OCI-LY1 (cell line): ENCODE data around the gene KRT4.
"Not testable (repeated sequence)": the region's sequence is repeated elsewhere in the genome, so short reads cannot be mapped to it uniquely, and the experiment has no call there.

Experiments
- H2AFZ ChIP-seq: fragments of 200-600 bp; sonication (generic), shearing (Covaris generic); 2 replicates; pipeline ENCODE4 v1.6.0; 2014; ENCODE audit warnings: antibody characterized with exemption, mild to moderate bottlenecking, low read length
- H3F3A ChIP-seq: fragments of 200-600 bp; sonication (generic), shearing (Covaris generic); 2 replicates; pipeline ENCODE4 v1.6.0; 2014; ENCODE audit warnings: mild to moderate bottlenecking, antibody characterized with exemption, low read length, moderate library complexity; ENCODE audit not compliant: insufficient read depth
- H3K27ac ChIP-seq: fragments of 200-600 bp; sonication (generic); 2 replicates; pipeline ENCODE4 v1.5.1; 2014; ENCODE audit warnings: low read length, mixed run types, mild to moderate bottlenecking, low read depth; ENCODE audit not compliant: poor library complexity, severe bottlenecking
- H3K27me3 ChIP-seq: fragments of 200-600 bp; sonication (generic); 2 replicates; pipeline ENCODE4 v1.6.0; 2014; ENCODE audit warnings: antibody characterized with exemption, mild to moderate bottlenecking, low read length, moderate library complexity; ENCODE audit not compliant: insufficient read depth
- H3K36me3 ChIP-seq: fragments of 200-600 bp; sonication (generic); 2 replicates; pipeline ENCODE4 v1.6.1; 2014; ENCODE audit warnings: mild to moderate bottlenecking, antibody characterized with exemption, low read length, moderate library complexity, mixed read lengths; ENCODE audit not compliant: insufficient read depth
- H3K4me1 ChIP-seq: fragments of 200-600 bp; sonication (generic); 2 replicates; pipeline ENCODE4 v1.5.1; 2014; ENCODE audit warnings: mild to moderate bottlenecking, low read length, moderate library complexity; ENCODE audit not compliant: insufficient read depth, severe bottlenecking
- H3K4me2 ChIP-seq: fragments of 200-600 bp; sonication (generic), shearing (Covaris generic); 2 replicates; pipeline ENCODE4 v1.6.1; 2014; ENCODE audit warnings: low read length
- H3K4me3 ChIP-seq: fragments of 200-600 bp; sonication (generic); 2 replicates; pipeline ENCODE4 v1.5.1; 2014; ENCODE audit warnings: low read length, low read depth, mild to moderate bottlenecking, mixed read lengths; ENCODE audit not compliant: poor library complexity, severe bottlenecking
- H3K79me2 ChIP-seq: fragments of 200-600 bp; shearing (Covaris generic); 2 replicates; pipeline ENCODE4 v1.6.1; 2016; ENCODE audit warnings: mixed run types, low read length, mixed read lengths; ENCODE audit not compliant: insufficient read depth
- H3K9ac ChIP-seq: fragments of 200-600 bp; sonication (generic), shearing (Covaris generic); 2 replicates; pipeline ENCODE4 v1.6.1; 2014; ENCODE audit warnings: mild to moderate bottlenecking, low read length, mixed read lengths
- H3K9me2 ChIP-seq: fragments of 200-600 bp; sonication (generic), shearing (Covaris generic); 2 replicates; pipeline ENCODE4 v1.6.1; 2014; ENCODE audit warnings: low read depth, mild to moderate bottlenecking, low read length, mixed read lengths
- H3K9me3 ChIP-seq: fragments of 200-600 bp; shearing (Covaris generic); 2 replicates; pipeline ENCODE4 v1.6.1; 2014; ENCODE audit warnings: low read length, mixed read lengths
- H4K20me1 ChIP-seq: fragments of 200-600 bp; sonication (generic), shearing (Covaris generic); 2 replicates; pipeline ENCODE4 v1.6.0; 2016; ENCODE audit warnings: mild to moderate bottlenecking, low read length; ENCODE audit not compliant: insufficient read depth
- CTCF ChIP-seq: fragments of 200-600 bp; sonication (generic), shearing (Covaris generic); IDR thresholded peaks from 2 replicates; pipeline ENCODE4 v1.5.1; 2017; ENCODE audit warnings: mild to moderate bottlenecking, antibody characterized with exemption, low read length, moderate library complexity, mixed read lengths
- EZH2 ChIP-seq: fragments of 200-600 bp; sonication (generic), shearing (Covaris generic); IDR thresholded peaks from 2 replicates; pipeline ENCODE4 v1.8.0; 2017; ENCODE audit warnings: borderline replicate concordance, mixed run types, mild to moderate bottlenecking, antibody characterized with exemption, low read length, moderate library complexity, mixed read lengths

Gene KRT4

DNA sequence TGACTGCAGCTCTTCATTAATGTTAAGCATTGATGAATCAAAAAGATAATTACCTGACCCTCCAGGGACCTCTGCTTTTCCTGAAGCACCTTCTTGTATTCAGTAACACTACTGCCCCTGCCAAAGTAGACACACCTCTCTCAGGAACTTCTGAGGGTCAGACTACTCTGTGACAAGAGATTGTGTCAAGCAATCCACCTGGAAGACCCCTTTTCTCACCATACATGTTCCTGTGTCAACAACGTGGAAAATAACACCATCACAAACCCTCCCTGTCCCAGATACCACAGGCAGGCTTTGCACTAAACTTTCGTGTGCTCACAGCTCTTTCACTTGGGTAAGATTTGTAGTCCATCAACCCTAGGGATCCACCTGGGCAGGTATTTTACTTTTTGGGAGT, 49.9 kb downstream of the KRT4 start:
- Histone ChIP-seq H4K20me1 (no peaks in the 10 kb centered on the region), H3K79me2 (no peaks in the 10 kb centered on the region), H3K27ac (no peak overlapping the region), H3K9me2 (no peaks in the 10 kb centered on the region), H3K9ac (no peak overlapping the region), H3K4me1 (no peaks in the 10 kb centered on the region), H3K36me3 (no peaks in the 10 kb centered on the region), H2AFZ (no peak overlapping the region), H3K27me3 (no peaks in the 10 kb centered on the region), H3F3A (no peaks in the 10 kb centered on the region), H3K9me3 (peaks cover 2% of the 10 kb centered on the region; the same call in 1 of the 2 replicates), H3K4me3 (no peak overlapping the region), H3K4me2 (no peak overlapping the region)
- TF ChIP-seq EZH2 (no peak), CTCF (no peak)

- Histone ChIP-seq H3K36me3 (no peaks in the 10 kb centered on the region), H3K4me1 (no peaks in the 10 kb centered on the region), H3K9me2 (no peaks in the 10 kb centered on the region), H3K9me3 (peaks cover 2% of the 10 kb centered on the region; the same call in 1 of the 2 replicates), H3F3A (no peaks in the 10 kb centered on the region), H4K20me1 (no peaks in the 10 kb centered on the region), H3K27ac (no peak overlapping the region), H3K79me2 (no peaks in the 10 kb centered on the region), H3K4me3 (no peak overlapping the region), H3K27me3 (no peaks in the 10 kb centered on the region), H3K4me2 (no peak overlapping the region), H2AFZ (no peak overlapping the region), H3K9ac (no peak overlapping the region)
- no peak for TF ChIP-seq EZH2
- no peak for TF ChIP-seq CTCF
Measured at GRCh38 chr12:52763036-52763659, 50.8 kb downstream of the KRT4 start.

DNA sequence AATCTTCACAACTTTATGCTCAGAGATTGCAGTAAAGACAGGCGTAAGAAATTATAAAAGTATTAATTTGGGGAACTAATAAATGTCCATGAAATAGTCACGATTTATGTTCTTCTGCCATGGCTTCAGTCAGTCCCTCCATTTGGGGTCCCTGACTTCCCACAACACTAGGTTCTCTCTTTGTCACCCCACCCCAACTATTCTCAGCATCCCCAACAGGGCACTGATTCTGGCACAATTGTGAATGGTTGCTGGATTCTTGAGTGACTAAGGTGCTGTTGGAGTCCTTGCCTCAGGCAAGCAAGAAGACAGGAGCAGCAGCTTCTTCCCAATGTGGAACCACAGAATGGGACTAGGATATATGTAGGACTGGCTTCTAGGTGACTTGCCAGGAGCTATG, 52.1 kb downstream of the KRT4 start:
- H3K9me2 ChIP-seq: no peaks in the 10 kb centered on the region
- no peak overlapping the region for H3K4me2 ChIP-seq
- no peaks in the 10 kb centered on the region for H3K36me3 ChIP-seq
- H2AFZ ChIP-seq: no peak overlapping the region
- no peaks in the 10 kb centered on the region for H4K20me1 ChIP-seq
- TF ChIP-seq EZH2: no peak
- TF ChIP-seq CTCF: no peak
- H3K27ac ChIP-seq: no peak overlapping the region
- H3K27me3 ChIP-seq: no peaks in the 10 kb centered on the region
- no peak overlapping the region for H3K4me3 ChIP-seq
- no peaks in the 10 kb centered on the region for H3K79me2 ChIP-seq
- no peaks in the 10 kb centered on the region for H3F3A ChIP-seq
- H3K4me1 ChIP-seq: no peaks in the 10 kb centered on the region
- no peak overlapping the region for H3K9ac ChIP-seq
- peaks cover 2% of the 10 kb centered on the region; the same call in 1 of the 2 replicates for H3K9me3 ChIP-seq

DNA sequence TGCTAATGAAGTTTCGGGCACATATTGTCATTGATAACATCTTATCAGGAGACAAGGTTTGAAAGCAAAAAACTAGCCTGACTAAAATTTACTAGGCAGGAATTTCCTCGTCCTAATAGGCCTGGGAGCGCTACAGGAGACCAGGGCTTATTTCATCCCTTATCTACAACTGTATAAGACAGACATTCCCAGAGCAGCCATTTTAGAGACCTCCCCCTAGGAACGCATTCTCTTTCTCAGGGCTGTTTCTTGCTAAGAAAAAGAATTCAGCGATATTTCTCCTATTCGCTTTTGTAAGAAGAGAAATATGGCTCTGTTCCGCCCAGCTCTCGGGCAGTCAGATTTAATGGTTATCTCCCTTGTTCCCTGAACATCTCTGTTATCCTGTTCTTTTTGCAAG, 52.7 kb downstream of the KRT4 start:
- H3K9me2 ChIP-seq, H3K36me3 ChIP-seq, H3K9me3 ChIP-seq, H3F3A ChIP-seq, H3K4me2 ChIP-seq, H3K27me3 ChIP-seq, H3K79me2 ChIP-seq, H4K20me1 ChIP-seq, H3K4me1 ChIP-seq, H2AFZ ChIP-seq, H3K4me3 ChIP-seq, H3K9ac ChIP-seq, H3K27ac ChIP-seq: not testable (repeated sequence)
